ENCODE results near the gene FAM222B.
A peak's percentile ranks its signal among the peaks of the same experiment; 100 is the strongest.
"Not testable (repeated sequence)": the region's sequence is repeated elsewhere in the genome, so short reads cannot be mapped to it uniquely, and the experiment has no call there.

Gene FAM222B, protein sequence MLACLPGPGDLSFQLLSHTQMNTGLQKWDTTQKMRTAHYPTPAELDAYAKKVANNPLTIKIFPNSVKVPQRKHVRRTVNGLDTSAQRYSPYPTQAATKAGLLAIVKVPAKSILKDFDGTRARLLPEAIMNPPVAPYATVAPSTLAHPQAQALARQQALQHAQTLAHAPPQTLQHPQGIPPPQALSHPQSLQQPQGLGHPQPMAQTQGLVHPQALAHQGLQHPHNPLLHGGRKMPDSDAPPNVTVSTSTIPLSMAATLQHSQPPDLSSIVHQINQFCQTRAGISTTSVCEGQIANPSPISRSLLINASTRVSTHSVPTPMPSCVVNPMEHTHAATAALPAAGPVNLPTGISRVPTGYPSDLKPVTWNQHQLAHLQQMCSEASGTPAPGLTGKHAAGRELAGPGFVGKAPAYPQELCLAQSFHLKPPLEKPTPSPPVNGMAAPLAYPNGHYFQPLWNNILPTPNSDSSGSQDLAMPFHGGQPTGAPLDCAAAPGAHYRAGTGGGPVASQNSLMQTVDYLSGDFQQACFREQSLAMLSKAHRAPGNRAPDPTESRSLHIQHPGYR

GRCh38 chr17:28842282-28843012 is at the start of gene FAM222B:
Gene FAM222B (minus strand): TSS chr17:28842790. CDS start chr17:28766667, 76,123 bp downstream.
- DNase-seq = peak; percentile 40 to 89 (median 68)

GRCh38 chr17:28892024-28892423 is 49.4 kb upstream of the FAM222B start:
- no peak for DNase-seq

- DNase-seq = no peak
These were observed 48.6 kb upstream of the FAM222B start for GRCh38 chr17:28891201-28891600.

DNA sequence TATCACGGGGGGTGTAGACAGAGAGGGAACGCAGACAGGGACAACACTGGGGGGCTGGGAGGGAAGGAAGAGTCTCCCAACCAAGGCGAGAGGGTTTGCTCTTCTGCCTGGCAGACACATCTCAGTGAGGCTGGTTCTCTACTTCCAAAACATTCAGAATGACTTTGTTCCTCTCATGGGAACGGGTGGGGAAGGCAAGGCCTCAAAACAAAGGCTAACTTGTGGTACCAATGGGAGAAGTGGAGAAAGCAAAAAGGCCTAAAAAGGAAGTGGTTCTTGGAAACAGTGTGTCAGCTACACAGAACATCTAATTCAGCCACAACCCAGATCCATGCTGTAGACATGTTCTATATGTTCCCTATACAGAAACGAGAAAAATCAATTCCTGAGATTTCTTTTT is 47.4 kb upstream of the FAM222B start:
- DNase-seq = no peak

- no peak for DNase-seq
These were observed 46.2 kb upstream of the FAM222B start for GRCh38 chr17:28888832-28889231.

DNA sequence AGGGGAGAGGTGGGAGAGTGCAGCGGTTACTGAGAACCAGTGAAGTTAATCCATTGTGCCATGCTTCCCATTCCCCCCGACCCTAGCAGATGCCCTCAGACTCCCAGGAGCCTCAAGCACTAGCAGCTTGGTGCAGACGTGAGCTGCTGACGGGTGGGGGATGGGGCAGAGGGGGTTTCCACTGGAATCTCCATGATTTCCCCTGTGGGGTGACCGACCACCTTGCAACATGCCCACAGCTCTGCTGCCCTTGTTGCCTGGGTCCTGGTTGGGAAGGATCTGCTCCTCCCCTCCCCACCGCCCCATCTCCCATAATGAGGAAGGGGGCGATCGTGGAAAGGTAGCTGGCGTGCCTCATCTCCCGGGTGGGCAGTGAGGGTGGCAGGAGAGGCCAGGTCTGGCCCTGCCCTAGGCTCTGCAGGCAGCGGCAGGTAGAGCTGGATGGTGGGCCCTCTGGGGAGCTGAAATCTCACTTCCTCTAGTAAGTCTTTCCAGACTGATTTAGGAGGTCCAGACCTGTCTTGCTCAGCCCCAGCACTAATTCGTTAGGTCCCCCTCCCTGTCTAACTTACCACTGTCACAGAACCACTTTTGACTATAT is 45.4 kb upstream of the FAM222B start:
- DNase-seq = no peak

- DNase-seq = no peak
These were observed 43.4 kb upstream of the FAM222B start for GRCh38 chr17:28885951-28886350.

- DNase-seq = peak in 1 of 51 donors; percentile 11
These were observed 42.8 kb upstream of the FAM222B start for GRCh38 chr17:28885363-28885762.

GRCh38 chr17:28883967-28884702 is 41.5 kb upstream of the FAM222B start:
- no peak for DNase-seq

- no peak for DNase-seq
These were observed 39.7 kb upstream of the FAM222B start for GRCh38 chr17:28882154-28882895.

DNA sequence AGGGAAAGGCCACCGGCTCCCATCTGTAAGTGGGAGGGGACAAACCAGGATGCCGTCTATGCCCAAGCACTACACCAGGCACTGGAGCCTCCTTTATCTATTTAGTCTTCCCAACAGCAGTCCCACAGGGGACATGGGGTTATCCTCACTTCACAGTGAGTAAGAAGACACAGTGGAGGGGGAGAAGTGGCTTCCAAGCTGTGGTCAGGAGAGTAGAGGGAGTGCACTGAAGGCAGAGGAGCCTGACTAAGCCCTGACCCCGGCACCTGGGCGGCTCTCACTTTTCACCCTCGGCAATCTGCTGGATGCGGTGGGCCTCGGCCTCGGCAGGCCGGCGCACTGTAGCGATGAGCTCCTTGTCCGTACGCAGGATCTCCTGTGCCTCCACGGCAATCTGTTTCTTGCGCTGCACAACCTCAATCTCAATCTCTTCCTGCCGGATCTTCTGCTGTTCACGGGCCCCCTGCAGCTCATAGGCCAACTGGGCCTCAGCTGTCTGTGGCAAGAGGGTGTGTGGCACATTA is 39.0 kb upstream of the FAM222B start:
- no peak for DNase-seq

- no peak for DNase-seq
These were observed 38.0 kb upstream of the FAM222B start for GRCh38 chr17:28880572-28880945.

DNA sequence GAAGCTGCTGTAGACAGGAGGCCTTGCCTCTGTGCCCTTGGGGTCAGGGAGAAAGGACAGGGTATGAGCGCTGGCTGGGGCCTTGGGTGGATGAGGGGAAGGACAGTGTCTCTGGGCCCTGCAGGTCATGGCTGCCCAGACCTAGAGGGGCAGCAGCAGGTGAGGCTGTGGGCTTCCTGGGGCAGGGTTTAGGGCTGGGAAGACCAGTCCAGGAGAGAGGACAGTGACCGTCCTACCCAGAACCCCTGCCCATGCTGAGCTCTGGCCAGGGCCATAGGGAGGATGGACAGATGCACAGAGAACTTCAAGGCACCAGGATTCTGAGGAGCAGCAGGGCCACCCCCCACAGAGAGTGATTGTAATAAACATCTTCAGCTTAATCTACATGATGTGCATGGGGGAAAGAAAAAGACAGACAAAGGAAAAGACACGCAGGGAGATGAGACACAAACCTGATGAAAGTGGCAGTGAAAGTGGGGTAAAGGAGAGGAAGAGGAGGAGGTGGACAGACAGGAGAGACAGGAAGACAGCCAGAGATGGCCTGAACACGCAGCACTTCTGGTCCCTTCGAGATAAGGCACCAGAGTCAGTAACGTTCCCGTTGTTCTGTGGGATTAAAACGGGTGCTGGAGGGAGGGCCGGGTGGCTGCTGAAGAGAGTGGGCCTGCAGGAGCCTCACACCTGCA is 37.4 kb upstream of the FAM222B start:
- DNase-seq = no peak

DNA sequence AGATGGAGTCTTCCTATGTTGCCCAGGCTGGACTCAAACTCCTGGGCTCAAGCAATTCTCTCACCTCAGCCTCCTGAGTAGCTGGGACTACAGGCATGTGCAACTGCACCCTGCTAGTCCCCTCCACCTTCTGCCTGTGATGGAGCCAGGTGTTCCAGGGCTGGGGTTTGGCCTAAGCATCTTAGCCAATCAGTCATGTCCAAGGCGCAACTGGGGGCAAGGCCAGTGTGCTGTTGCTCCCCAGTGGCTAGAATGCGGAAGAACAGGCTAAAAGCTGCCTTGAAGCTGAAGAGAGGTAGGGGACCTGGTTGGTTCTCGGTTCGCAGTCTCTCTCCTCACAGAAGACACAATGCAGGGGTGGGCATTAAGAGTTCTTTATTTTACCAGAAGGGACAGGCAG is 36.4 kb upstream of the FAM222B start:
- peak in 2 of 51 donors; percentile 4 to 7 for DNase-seq

- no peak for DNase-seq
These were observed 35.7 kb upstream of the FAM222B start for GRCh38 chr17:28878158-28878910.

DNA sequence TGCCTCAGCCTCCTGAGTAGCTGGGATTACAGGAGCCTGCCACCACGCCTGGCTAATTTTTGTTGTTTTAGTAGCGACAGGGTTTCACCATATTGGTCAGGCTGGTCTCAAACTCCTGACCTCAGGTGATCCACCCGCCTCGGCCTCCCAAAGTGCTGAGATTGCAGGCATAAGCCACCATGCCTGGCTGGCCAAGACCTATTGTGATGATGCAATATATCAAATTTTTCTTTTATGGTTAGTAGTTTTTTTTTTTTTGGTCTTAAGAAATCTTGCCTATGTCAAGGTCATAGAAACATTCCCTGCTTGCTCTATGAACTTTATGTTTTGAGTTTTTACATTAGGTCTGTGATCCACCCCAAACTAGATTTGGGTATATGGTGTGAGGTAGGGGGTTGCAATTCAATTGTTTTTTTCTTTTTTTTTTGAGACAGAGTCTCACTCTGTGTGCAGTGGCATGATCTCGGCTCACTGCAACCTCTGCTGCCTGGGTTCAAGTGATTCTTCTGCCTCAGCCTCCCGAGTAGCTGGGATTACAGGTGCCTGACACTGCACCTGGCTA is 34.6 kb upstream of the FAM222B start:
- not testable (repeated sequence) for DNase-seq

- no peak for DNase-seq
These were observed 33.4 kb upstream of the FAM222B start for GRCh38 chr17:28875848-28876550.

DNA sequence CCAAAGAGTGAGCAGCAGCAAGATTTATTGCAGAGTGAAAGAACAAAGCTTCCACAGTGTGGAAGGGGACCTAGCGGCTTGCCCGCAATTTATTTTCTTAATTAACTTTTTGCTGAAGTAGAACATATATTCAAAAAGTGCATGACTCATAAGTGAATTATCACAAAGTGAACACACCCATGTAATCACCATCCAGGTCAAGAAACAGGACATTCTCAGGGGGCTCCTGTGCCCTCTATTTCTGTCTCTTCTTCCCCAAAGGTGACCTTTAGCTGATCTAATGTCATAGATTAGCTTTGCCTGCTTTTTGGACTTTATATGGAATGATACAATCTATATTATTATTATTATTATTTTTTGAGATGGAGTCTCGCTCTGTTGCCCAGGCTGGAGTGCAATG is 32.2 kb upstream of the FAM222B start:
- no peak for DNase-seq
